ENCODE results near the gene SREBF1. TPM values are rescaled to one million over a fixed set of nuclear protein-coding genes. Genes with fewer than 3 reads are reported as not detected.

Gene SREBF1
- total and polyA plus RNA-seq, 4 donors, result 23.6 to 103 (median 24.4) TPM

DNA sequence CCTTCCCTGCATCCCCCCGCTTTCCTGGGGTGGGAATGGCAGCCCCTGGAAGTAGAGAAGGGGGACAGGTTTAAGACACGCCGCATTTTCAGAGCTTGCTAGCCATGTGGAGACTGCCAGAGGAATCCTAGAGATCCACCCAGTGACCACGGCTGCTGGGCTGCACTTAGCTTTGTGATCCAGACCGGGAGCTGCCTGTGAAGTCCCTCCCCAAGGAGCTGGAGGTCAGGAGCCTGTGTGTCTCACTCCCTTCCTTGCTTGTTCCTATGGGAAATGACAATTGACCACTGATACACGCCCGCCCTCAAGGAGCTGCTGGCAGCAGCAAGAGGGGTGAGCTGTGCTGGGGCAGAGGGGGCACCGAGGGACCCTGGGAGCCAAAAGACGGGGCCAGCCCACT is 73.7 kb downstream of the SREBF1 start:
- no peaks in the 10 kb centered on the region for H3K9me3 ChIP-seq (ENCODE audit: control insufficient read depth, low read length)
- no peak overlapping the region for H3K27ac ChIP-seq (ENCODE audit: low read depth in 1 of 2, low read length in 2 of 2)
- no peaks in the 10 kb centered on the region for H3K27me3 ChIP-seq (ENCODE audit: control insufficient read depth in 1 of 2, insufficient read depth in 2 of 2, low read length in 1 of 2)
- ATAC-seq (ENCODE audit: low FRiP score) (no peak), DNase-seq (no peak)
- 90% methylated on average over 9 of the region's 9 CpGs for WGBS, 2 donors
- no peak overlapping the region for H3K4me3 ChIP-seq (ENCODE audit: low read length in 2 of 2)
- H3K36me3 ChIP-seq (ENCODE audit: control insufficient read depth in 1 of 2, insufficient read depth in 2 of 2, low read length in 1 of 2), result no peaks in the 10 kb centered on the region
- no peaks in the 10 kb centered on the region for H3K4me1 ChIP-seq (ENCODE audit: control insufficient read depth in 1 of 2, insufficient read depth in 2 of 2, low read length in 2 of 2)
- intact Hi-C loops (cut with DNase I), result no loop called here

DNA sequence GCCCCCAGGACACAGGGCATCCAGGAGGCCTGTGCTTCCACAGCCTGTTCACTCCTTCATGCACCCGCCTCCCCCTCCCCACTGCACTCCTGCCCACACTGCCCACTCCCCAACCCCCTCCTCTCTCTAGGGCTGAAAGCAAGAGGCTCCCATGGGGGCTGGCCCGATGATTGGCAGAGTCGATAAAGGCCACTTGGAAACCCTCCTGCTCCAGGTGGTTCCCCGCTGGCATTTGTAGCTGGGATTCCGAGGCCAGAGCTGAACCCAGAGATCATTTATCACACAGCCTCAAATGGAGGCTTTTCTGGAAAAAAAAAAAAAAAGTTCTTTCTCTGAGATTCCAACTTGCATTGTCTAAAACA is 74.1 kb downstream of the SREBF1 start:
- no peaks in the 10 kb centered on the region for H3K4me1 ChIP-seq (ENCODE audit: control insufficient read depth in 1 of 2, insufficient read depth in 2 of 2, low read length in 2 of 2)
- DNase-seq (no peak), ATAC-seq (ENCODE audit: low FRiP score) (no peak)
- H3K27me3 ChIP-seq (ENCODE audit: control insufficient read depth in 1 of 2, insufficient read depth in 2 of 2, low read length in 1 of 2), result no peaks in the 10 kb centered on the region
- no peak overlapping the region for H3K4me3 ChIP-seq (ENCODE audit: low read length in 2 of 2)
- no peaks in the 10 kb centered on the region for H3K36me3 ChIP-seq (ENCODE audit: control insufficient read depth in 1 of 2, insufficient read depth in 2 of 2, low read length in 1 of 2)
- intact Hi-C loops (cut with DNase I), result no loop called here
- 52 to 63% methylated on average over 5 of the region's 5 CpGs for WGBS, 2 donors
- H3K9me3 ChIP-seq (ENCODE audit: control insufficient read depth, low read length), result no peaks in the 10 kb centered on the region
- no peak overlapping the region for H3K27ac ChIP-seq (ENCODE audit: low read depth in 1 of 2, low read length in 2 of 2)

Small RNA genes within 50 kb of the gene (microRNA-seq; reads per million reads assigned to microRNA genes)
- gene MIR33B, result 5.4 to 22.9 reads per million in 2 donors
- gene MIR6777, result 0.99 to 1.2 reads per million in 2 donors

Other genes with a start within 250 kb of the SREBF1 start
- 10 to 100 TPM; 15.3 to 17.7 TPM for gene PEMT, start 245.3 kb downstream of the SREBF1 start, total RNA-seq
- 10 to 100 TPM in 1 of 2 donors, 1 to 10 TPM in 1; 4.5 to 23.8 TPM for gene PEMT, start 245.3 kb downstream of the SREBF1 start, polyA plus RNA-seq
- 10 to 100 TPM; 23.9 to 35.8 TPM for gene RAI1, start 155.5 kb downstream of the SREBF1 start, total RNA-seq
- 1 to 10 TPM; 2.0 to 7.0 TPM for gene RAI1, start 155.5 kb downstream of the SREBF1 start, polyA plus RNA-seq
- 10 to 100 TPM; 70.4 to 74.9 TPM for gene TOM1L2, start 135.4 kb upstream of the SREBF1 start, total RNA-seq
- gene TOM1L2, start 135.4 kb upstream of the SREBF1 start, polyA plus RNA-seq, result 10 to 100 TPM; 11.9 to 39.1 TPM
- gene DRC3, start 135.9 kb upstream of the SREBF1 start, total RNA-seq, result 1 to 10 TPM; 2.0 to 2.8 TPM
- 1 to 10 TPM; 1.4 to 7.9 TPM for gene DRC3, start 135.9 kb upstream of the SREBF1 start, polyA plus RNA-seq
- 10 to 100 TPM; 16.3 to 19.9 TPM for gene ATPAF2, start 202.2 kb upstream of the SREBF1 start, total RNA-seq
- gene ATPAF2, start 202.2 kb upstream of the SREBF1 start, polyA plus RNA-seq, result 10 to 100 TPM in 1 of 2 donors, 1 to 10 TPM in 1; 7.1 to 18.4 TPM
- 10 to 100 TPM; 11.4 to 14.1 TPM for gene GID4, start 202.4 kb upstream of the SREBF1 start, total RNA-seq
- 1 to 10 TPM; 7.5 to 8.1 TPM for gene GID4, start 202.4 kb upstream of the SREBF1 start, polyA plus RNA-seq

All from aorta (tissue), 5 donors.